MM.1S (cell line): ENCODE data around the gene NLGN1.
A peak's percentile ranks its signal among the peaks of the same experiment; 100 is the strongest.

ENCODE experiments used
- DNase-seq: peaks from one replicate; pipeline ENCODE4 v3.0.0-alpha.2; 2015
- H2AFZ ChIP-seq: fragments of 300-600 bp; sonication (generic); 2 replicates; pipeline ENCODE4 v1.6.0; 2016; ENCODE audit warnings: antibody characterized with exemption, low read length
- H3F3A ChIP-seq: fragments of 300-600 bp; sonication (generic); 2 replicates; pipeline ENCODE4 v1.6.1; 2016; ENCODE audit warnings: mild to moderate bottlenecking, antibody characterized with exemption, low read length, moderate library complexity, mixed read lengths; ENCODE audit not compliant: insufficient read depth
- H3K27ac ChIP-seq: fragments of 300-600 bp; sonication (generic); 2 replicates; pipeline ENCODE4 v1.5.1; 2016; ENCODE audit warnings: mild to moderate bottlenecking, low read length
- H3K27me3 ChIP-seq: fragments of 300-600 bp; sonication (generic); replicated peaks from 2 replicates; pipeline ENCODE4 v1.6.0; 2016; ENCODE audit warnings: low read length; ENCODE audit not compliant: insufficient read depth
- H3K36me3 ChIP-seq: fragments of 300-600 bp; sonication (generic); replicated peaks from 2 replicates; pipeline ENCODE4 v1.6.1; 2016; ENCODE audit warnings: mild to moderate bottlenecking, low read length, mixed read lengths; ENCODE audit not compliant: insufficient read depth
- H3K4me1 ChIP-seq: fragments of 300-600 bp; sonication (generic); 2 replicates; pipeline ENCODE4 v1.6.1; 2016; ENCODE audit warnings: low read length, mixed read lengths
- H3K4me2 ChIP-seq: fragments of 300-600 bp; sonication (generic); 2 replicates; pipeline ENCODE4 v1.6.0; 2016; ENCODE audit warnings: low read depth, low read length
- H3K4me3 ChIP-seq: fragments of 300-600 bp; sonication (generic); 2 replicates; pipeline ENCODE4 v1.5.1; 2016; ENCODE audit warnings: low read length, mixed read lengths
- H3K79me2 ChIP-seq: fragments of 300-600 bp; sonication (generic); 2 replicates; pipeline ENCODE4 v1.6.1; 2016; ENCODE audit warnings: mixed run types, low read length, mixed read lengths
- H3K9ac ChIP-seq: fragments of 300-600 bp; sonication (generic); 2 replicates; pipeline ENCODE4 v1.6.1; 2016; ENCODE audit warnings: low read length, mixed read lengths
- H3K9me2 ChIP-seq: fragments of 300-600 bp; sonication (generic); replicated peaks from 2 replicates; pipeline ENCODE4 v1.6.1; 2016; ENCODE audit warnings: mild to moderate bottlenecking, low read length, mixed read lengths; ENCODE audit not compliant: insufficient read depth
- H3K9me3 ChIP-seq: fragments of 300-600 bp; sonication (generic); replicated peaks from 2 replicates; pipeline ENCODE4 v1.6.1; 2016; ENCODE audit warnings: mild to moderate bottlenecking, low read length, mixed read lengths; ENCODE audit not compliant: insufficient read depth
- H4K20me1 ChIP-seq: fragments of 300-600 bp; sonication (generic); 2 replicates; pipeline ENCODE4 v1.6.1; 2016; ENCODE audit warnings: mild to moderate bottlenecking, low read length, moderate library complexity, mixed read lengths; ENCODE audit not compliant: insufficient read depth
- CTCF ChIP-seq: fragments of 300-600 bp; sonication (generic); IDR thresholded peaks from 2 replicates; pipeline ENCODE4 v1.5.1; 2016; ENCODE audit warnings: antibody characterized with exemption, low read length, mixed read lengths
- EZH2 ChIP-seq: fragments of 300-600 bp; sonication (generic); optimal IDR thresholded peaks from 2 replicates; pipeline ENCODE3; 2017; ENCODE audit warnings: low read depth, mild to moderate bottlenecking, antibody characterized with exemption, low read length, mixed read lengths
- EZH2phosphoT487 ChIP-seq: fragments of 300-600 bp; sonication (generic); IDR thresholded peaks from 2 replicates; pipeline ENCODE4 v1.6.1; 2018; ENCODE audit warnings: antibody characterized with exemption, low read length

The NLGN1 gene

GRCh38 chr3:174147798-174148197, 750.3 kb downstream of the NLGN1 start:
- Histone ChIP-seq H2AFZ (no peak overlapping the region), H3F3A (no peaks in the 10 kb centered on the region), H3K9ac (no peak overlapping the region), H3K4me1 (no peaks in the 10 kb centered on the region), H3K9me2 (no peaks in the 10 kb centered on the region), H3K27ac (no peak overlapping the region), H3K27me3 (no peaks in the 10 kb centered on the region), H3K79me2 (no peaks in the 10 kb centered on the region), H4K20me1 (no peaks in the 10 kb centered on the region), H3K36me3 (no peaks in the 10 kb centered on the region), H3K4me2 (no peak overlapping the region), H3K9me3 (no peaks in the 10 kb centered on the region), H3K4me3 (no peak overlapping the region)
- DNase-seq, result no peak
- TF ChIP-seq EZH2phosphoT487 (no peak), CTCF (no peak), EZH2 (no peak)

GRCh38 chr3:174153871-174154270, 756.3 kb downstream of the NLGN1 start:
- Histone ChIP-seq H3K27me3 (no peaks in the 10 kb centered on the region), H3K4me3 (no peak overlapping the region), H3K79me2 (no peaks in the 10 kb centered on the region), H3K27ac (no peak overlapping the region), H2AFZ (no peak overlapping the region), H3K4me1 (no peaks in the 10 kb centered on the region), H3F3A (no peaks in the 10 kb centered on the region), H3K9me3 (no peaks in the 10 kb centered on the region), H4K20me1 (no peaks in the 10 kb centered on the region), H3K4me2 (no peak overlapping the region), H3K9ac (no peak overlapping the region), H3K36me3 (no peaks in the 10 kb centered on the region), H3K9me2 (no peaks in the 10 kb centered on the region)
- TF ChIP-seq EZH2phosphoT487 (no peak), CTCF (no peak), EZH2 (no peak)
- no peak for DNase-seq

- Histone ChIP-seq H3K9ac (no peak overlapping the region; the same call in 1 of the 2 replicates), H3K27me3 (no peaks in the 10 kb centered on the region), H3K79me2 (no peaks in the 10 kb centered on the region), H3K9me3 (no peaks in the 10 kb centered on the region), H3K9me2 (no peaks in the 10 kb centered on the region), H3K4me3 (peak overlapping the region; percentile 10; the same call in 1 of the 2 replicates), H4K20me1 (no peaks in the 10 kb centered on the region), H3K4me1 (no peaks in the 10 kb centered on the region), H3F3A (no peaks in the 10 kb centered on the region), H3K27ac (no peak overlapping the region), H3K4me2 (peak overlapping the region; percentile 13; the same call in 1 of the 2 replicates), H3K36me3 (no peaks in the 10 kb centered on the region), H2AFZ (peak overlapping the region; percentile 6; the same call in 1 of the 2 replicates)
- TF ChIP-seq CTCF (no peak), EZH2 (no peak), EZH2phosphoT487 (no peak)
- peak; percentile 17 for DNase-seq
These were observed 758.7 kb downstream of the NLGN1 start for GRCh38 chr3:174156200-174156599.
